ENCODE results near the gene LIPC. TPM values are rescaled to one million over a fixed set of nuclear protein-coding genes. Genes with fewer than 3 reads are reported as not detected.

LIPC gene
- total RNA-seq, 4 donors from 2014 or later = 0.48 to 8.2 (median 2.6) TPM; not detected in 1

GRCh38 chr15:58386641-58387040, 45.1 kb upstream of the LIPC start:
- TF ChIP-seq POLR2A (IDR thresholded peaks at IDR 0.05) (no peak), EP300 (IDR thresholded peaks at IDR 0.05; ENCODE audit: low read depth) (no peak), POLR2AphosphoS5 (IDR thresholded peaks at IDR 0.05) (no peak)
- TF ChIP-seq, protein P1, sequence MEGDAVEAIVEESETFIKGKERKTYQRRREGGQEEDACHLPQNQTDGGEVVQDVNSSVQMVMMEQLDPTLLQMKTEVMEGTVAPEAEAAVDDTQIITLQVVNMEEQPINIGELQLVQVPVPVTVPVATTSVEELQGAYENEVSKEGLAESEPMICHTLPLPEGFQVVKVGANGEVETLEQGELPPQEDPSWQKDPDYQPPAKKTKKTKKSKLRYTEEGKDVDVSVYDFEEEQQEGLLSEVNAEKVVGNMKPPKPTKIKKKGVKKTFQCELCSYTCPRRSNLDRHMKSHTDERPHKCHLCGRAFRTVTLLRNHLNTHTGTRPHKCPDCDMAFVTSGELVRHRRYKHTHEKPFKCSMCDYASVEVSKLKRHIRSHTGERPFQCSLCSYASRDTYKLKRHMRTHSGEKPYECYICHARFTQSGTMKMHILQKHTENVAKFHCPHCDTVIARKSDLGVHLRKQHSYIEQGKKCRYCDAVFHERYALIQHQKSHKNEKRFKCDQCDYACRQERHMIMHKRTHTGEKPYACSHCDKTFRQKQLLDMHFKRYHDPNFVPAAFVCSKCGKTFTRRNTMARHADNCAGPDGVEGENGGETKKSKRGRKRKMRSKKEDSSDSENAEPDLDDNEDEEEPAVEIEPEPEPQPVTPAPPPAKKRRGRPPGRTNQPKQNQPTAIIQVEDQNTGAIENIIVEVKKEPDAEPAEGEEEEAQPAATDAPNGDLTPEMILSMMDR (IDR thresholded peaks at IDR 0.05) = no peak
- Histone ChIP-seq H3K4me1 (no peaks in the 10 kb centered on the region), H3K36me3 (no peaks in the 10 kb centered on the region), H3K9me3 (no peaks in the 10 kb centered on the region), H3K4me3 (no peak overlapping the region), H3K27ac (no peak overlapping the region), H3K27me3 (no peaks in the 10 kb centered on the region)
- DNase-seq = no peak
- intact Hi-C loops (cut with DNase I; ENCODE audit: low total_unique reads) = no loop called here
- 87 to 91% methylated on average over 3 of the region's 3 CpGs for WGBS, 2 donors (ENCODE audit: low coverage in 1 of 2)
- in situ Hi-C loops (cut with MboI; ENCODE audit: low pct_ligation_motif_present in 1 of 4, low pct_unique_long_range_greater_than_20kb in 1 of 4, low sequenced_read_pairs in 3 of 4) = no loop called here

GRCh38 chr15:58387130-58387529, 44.7 kb upstream of the LIPC start:
- Histone ChIP-seq H3K4me3 (no peak overlapping the region), H3K9me3 (no peaks in the 10 kb centered on the region), H3K36me3 (no peaks in the 10 kb centered on the region), H3K27me3 (no peaks in the 10 kb centered on the region), H3K27ac (no peak overlapping the region), H3K4me1 (no peaks in the 10 kb centered on the region)
- DNase-seq = no peak
- 57 to 63% methylated on average over 2 of the region's 2 CpGs for WGBS, 2 donors (ENCODE audit: low coverage in 1 of 2)
- intact Hi-C loops (cut with DNase I; ENCODE audit: low total_unique reads) = no loop called here
- in situ Hi-C loops (cut with MboI; ENCODE audit: low pct_ligation_motif_present in 1 of 4, low pct_unique_long_range_greater_than_20kb in 1 of 4, low sequenced_read_pairs in 3 of 4) = no loop called here
- TF ChIP-seq, protein P1 (IDR thresholded peaks at IDR 0.05) = no peak
- no peak for TF ChIP-seq EP300 (IDR thresholded peaks at IDR 0.05; ENCODE audit: low read depth)
- no peak for TF ChIP-seq POLR2A (IDR thresholded peaks at IDR 0.05)
- no peak for TF ChIP-seq POLR2AphosphoS5 (IDR thresholded peaks at IDR 0.05)

DNA sequence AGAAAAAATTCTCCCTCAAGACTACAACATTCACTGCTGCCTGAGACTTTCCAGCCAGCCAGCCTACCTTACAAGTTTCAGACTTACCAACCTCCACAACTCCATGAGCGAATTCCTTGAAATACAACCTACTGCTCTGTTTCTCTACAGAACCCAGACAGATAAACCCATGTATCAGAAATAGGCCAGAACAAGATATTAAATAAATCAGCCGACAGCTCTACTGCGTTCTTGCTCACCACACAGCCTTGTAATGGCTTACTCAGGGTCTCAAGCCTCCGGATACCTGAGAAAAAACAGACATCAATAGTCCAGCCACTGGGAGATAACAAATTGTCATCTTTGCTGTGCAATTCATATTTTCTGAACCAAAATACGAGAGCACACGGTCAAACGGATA, 43.6 kb upstream of the LIPC start:
- TF ChIP-seq, protein P1 (IDR thresholded peaks at IDR 0.05) = no peak
- TF ChIP-seq EP300 (IDR thresholded peaks at IDR 0.05; ENCODE audit: low read depth) = no peak
- TF ChIP-seq POLR2AphosphoS5 (IDR thresholded peaks at IDR 0.05) = no peak
- TF ChIP-seq POLR2A (IDR thresholded peaks at IDR 0.05) = no peak
- H3K27ac ChIP-seq = no peak overlapping the region
- no peaks in the 10 kb centered on the region for H3K9me3 ChIP-seq
- 76 to 92% methylated on average over 4 to 7 of the region's 7 CpGs for WGBS, 2 donors (ENCODE audit: low coverage in 1 of 2)
- in situ Hi-C loops (cut with MboI; ENCODE audit: low pct_ligation_motif_present in 1 of 4, low pct_unique_long_range_greater_than_20kb in 1 of 4, low sequenced_read_pairs in 3 of 4) (no loop called here), intact Hi-C loops (cut with DNase I; ENCODE audit: low total_unique reads) (no loop called here)
- H3K36me3 ChIP-seq = no peaks in the 10 kb centered on the region
- H3K4me3 ChIP-seq = no peak overlapping the region
- peaks cover 3 to 10% (median 7%) of the 10 kb centered on the region in 4 donors for H3K4me1 ChIP-seq
- no peak for DNase-seq
- H3K27me3 ChIP-seq = no peaks in the 10 kb centered on the region

DNA sequence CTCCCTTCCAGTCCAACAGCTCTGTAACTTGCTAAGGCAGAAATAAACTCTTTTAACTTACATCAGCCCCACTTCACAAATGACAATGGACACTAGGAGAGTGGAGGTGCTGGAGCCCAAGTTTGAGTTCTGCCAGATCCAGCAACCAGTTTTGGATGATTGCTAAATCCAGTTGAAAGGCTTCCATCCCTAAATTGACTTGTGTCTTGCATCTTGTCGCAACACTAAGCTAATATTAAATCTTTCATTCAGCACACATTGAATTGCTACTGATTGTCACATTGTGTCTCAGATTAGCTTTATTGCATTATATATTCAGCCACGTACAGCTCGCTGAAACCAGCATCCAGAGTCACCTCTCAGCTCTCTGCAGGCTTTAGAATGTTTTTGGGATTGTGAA, 41.7 kb upstream of the LIPC start:
- Histone ChIP-seq H3K4me1 (peaks cover 3 to 18% (median 9%) of the 10 kb centered on the region in 4 donors), H3K27ac (no peak overlapping the region), H3K9me3 (no peaks in the 10 kb centered on the region), H3K27me3 (no peaks in the 10 kb centered on the region), H3K4me3 (no peak overlapping the region), H3K36me3 (no peaks in the 10 kb centered on the region)
- intact Hi-C loops (cut with DNase I; ENCODE audit: low total_unique reads) = no loop called here
- TF ChIP-seq POLR2A (IDR thresholded peaks at IDR 0.05) (no peak), EP300 (IDR thresholded peaks at IDR 0.05; ENCODE audit: low read depth) (no peak), POLR2AphosphoS5 (IDR thresholded peaks at IDR 0.05) (no peak)
- TF ChIP-seq, protein P1 (IDR thresholded peaks at IDR 0.05) = no peak
- in situ Hi-C loops (cut with MboI; ENCODE audit: low pct_ligation_motif_present in 1 of 4, low pct_unique_long_range_greater_than_20kb in 1 of 4, low sequenced_read_pairs in 3 of 4) = no loop called here
- no peak for DNase-seq
- 94 to 100% methylated on average over 3 of the region's 3 CpGs for WGBS, 2 donors (ENCODE audit: low coverage in 1 of 2)
